Left hindlimb (tissue), 1 donor: ENCODE data around the gene GADD45B.
"Not testable (repeated sequence)": the region's sequence is repeated elsewhere in the genome, so short reads cannot be mapped to it uniquely, and the experiment has no call there.

ENCODE experiments used
- DNase-seq: peaks from one replicate; pipeline ENCODE4 v3.0.0-alpha.2; 2018

GADD45B gene

DNA sequence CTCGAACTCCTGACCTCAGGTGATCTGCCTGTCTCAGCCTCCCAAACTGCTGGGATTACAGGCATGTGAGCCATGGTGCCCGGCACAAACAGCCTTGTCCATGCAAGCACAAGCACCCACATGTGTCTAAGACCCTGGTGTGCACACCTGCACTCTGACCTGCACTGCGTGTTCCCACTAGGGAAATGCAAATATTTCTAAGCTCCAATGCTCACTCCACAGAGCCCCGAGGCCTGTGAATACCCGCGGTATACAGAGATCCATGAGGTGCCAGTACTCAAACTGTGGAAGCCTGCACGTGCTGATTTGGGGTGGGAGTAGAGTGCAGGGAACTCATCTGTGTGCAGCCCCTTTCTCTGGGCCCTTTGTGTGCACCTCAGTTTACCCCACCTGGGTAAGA, 14.7 kb downstream of the GADD45B start:
- no peak for DNase-seq

DNA sequence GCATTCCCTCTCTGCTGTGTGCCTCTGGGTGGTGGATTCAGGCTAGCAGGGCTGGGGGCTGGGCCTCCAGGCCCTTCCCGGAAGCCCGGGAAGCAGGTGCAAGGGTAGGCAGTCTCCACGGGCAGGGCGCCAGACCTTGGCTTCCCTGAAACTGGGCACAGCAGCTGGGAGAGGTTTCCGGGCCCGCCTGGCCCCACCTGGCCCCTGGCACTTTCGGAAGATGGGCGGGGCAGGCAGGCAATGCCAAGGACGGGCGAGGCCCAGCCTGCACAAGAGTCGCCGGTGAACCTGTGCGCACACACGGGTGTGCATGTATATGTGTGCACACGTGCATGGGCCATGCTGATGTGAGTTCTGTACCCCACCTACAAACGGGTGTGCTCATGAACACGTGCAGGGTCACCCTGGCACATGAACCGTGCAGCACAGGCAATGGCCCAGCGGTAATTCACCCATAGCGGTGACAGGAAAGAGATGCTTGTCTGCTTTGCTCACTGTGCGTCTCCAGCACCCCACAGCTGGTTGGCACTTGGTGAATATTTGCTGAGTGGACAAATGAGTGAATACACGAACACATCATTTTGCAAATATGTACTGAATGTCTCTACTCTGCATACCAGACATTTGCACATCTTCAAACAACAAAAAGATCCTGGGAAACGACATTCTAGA, 15.3 kb downstream of the GADD45B start:
- peak; percentile 56 for DNase-seq

DNA sequence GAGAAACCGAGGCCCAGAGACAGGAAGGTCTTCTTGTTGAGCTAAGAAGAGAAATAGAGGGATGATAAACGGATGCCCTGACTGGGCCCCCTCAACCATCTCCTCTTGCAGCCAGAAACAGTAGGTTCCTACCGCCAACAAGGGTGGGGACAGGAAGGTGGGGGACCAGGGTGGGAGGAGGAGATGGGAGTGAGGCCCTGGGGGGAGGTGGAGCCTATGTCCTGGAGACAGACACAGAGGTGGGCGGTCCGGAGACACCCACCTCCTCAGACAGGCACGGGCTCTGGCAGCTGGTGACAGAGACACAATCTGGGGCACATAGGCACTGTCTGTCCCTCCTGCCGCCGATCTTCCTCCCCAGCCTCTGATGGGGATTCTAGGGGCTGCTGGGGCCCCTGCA, 16.9 kb downstream of the GADD45B start:
- no peak for DNase-seq

DNA sequence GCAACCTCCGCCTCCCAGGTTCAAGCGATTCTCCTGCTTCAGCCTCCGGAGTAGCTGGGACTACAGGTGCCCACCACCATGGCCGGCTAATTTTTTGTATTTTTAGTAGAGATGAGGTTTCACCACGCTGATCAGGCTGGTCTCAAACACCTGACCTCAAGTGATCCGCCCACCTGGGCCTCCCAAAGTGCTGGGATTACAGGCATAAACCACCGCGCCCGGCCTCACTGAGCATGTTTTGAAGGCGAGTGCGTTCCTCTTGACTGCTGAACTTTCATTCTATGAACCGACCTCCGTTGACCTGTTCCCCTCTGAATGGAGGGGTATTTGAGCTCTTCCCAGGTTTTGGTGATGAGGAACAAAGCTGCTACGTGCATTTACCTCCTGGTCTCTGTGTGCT, 17.5 kb downstream of the GADD45B start:
- not testable (repeated sequence) for DNase-seq

DNA sequence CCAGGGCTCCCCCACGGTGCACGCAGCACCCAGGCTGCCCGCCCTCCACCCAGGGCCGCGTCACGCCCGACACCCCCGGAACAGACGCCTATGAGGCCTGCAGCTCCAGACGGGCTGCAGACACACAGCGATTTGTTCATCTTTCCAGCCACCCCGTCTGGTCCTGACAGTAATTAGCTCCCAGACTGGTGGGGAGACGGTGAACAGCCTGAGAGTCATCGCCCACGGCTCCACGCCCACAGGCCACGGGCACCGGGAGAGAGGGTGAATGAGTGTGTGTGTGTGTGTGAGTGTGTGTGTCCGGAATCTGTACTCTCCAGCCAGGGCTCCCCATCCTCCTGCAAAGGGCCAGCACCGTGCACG, 18.1 kb downstream of the GADD45B start:
- no peak for DNase-seq

DNA sequence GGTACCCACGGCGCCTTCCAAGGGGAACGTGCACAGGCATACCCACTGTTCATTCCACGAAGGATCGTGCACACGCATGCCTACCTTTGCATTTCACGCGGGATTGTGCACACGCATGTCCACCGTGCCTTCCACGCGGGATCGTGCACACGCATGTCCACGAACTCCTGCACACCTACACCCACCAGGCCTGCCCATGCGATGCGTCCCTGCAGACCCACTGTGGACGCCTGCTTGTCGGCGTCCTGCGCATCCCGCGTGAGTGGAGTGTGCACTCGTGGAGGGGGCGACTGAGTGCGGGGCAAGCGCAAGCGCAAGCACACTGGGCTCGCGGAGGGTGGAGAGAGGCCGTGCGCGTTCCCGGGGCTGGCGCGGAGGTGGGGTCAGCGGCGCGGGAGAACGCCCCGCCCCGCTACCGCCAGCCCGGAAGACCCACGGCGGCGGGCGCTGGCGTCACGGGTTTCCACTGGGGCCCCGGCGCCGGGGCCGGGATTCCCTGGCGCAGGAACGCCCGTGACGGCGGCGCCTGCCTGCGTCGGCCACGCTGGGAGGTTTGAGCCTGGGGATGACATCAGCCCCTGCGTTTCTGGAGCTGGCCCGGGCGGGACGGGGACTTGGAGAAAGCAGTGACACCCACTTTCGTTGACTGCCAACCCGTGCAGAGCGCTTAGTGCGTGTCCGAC, 18.7 kb downstream of the GADD45B start:
- DNase-seq, result peak; percentile 82

DNA sequence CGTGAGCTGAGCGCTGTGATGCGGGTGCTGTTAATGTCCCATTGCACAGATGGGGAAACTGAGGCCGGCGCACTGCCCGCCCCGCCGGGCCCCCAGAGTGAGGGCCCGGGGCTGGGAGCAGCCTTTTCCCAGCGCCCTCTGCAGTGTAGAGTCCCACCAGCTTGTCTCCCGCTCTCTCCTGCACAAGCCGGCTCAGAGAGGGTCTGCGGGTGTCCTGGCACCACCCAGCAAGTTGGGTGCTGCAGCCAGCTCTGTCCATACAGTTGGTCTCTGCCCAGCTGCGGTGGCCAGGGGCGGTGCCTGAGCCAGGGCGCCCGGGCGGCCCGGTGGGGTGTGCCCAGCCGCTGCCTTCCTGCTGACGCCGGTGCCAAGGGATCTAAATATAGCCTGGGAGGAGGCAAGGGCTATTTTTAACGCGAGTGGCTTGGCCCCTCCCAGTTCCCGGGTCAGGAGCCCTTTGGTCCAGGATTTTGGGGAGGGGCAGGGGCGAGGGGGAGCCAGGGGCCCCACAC, 19.3 kb downstream of the GADD45B start:
- DNase-seq, result peak; percentile 88

DNA sequence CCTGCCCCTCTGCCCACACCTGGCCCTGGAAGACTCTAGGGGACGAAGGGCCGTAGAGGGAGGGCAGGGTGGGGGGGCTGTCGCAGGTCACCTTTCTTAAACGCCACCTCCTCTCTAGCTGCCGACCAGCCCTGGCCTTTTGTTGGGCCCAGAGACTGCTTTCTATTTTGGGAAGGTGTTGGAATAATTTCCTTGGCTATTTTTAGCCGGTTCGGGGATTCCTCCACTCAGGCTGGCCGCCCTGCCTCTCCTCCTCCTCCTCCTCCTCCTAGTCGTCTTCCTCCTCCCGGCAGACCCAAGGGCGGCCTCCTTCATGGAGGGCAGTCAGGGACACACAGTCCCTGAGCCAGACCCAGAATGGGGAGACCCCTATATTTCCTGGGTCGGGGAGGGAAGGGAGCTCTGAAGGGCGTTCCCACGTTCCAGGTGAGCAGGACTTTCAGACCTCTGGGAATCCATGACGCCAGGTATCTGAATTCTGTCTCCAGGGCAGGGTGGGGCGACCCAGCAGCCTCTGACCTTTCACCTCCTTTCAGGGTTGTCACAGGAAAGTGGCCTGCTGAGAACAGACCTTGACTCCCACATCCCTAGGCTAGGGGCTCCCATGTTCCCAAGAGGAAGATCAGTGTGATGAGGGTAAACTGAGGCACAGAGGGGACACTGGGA, 19.9 kb downstream of the GADD45B start:
- no peak for DNase-seq

DNA sequence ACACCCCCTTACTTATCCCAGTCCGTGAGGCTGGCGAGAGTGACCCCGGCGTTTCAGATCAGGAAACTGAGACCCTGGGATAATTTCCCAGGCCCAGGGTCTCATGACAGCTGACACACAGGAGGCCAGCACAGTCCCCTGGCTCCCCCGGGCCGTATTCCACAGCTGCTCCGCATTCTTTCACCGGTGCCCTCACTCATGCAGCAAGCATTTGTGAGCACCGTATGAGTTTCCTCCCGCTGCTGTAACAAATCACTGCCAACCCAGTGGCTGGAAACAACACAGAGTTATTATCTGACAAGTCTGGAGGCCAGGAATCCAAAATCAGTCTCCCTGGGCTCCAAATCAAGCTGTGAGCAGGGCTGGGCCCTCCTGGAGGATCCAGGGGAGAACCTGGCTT, 21.3 kb downstream of the GADD45B start:
- DNase-seq, result no peak

DNA sequence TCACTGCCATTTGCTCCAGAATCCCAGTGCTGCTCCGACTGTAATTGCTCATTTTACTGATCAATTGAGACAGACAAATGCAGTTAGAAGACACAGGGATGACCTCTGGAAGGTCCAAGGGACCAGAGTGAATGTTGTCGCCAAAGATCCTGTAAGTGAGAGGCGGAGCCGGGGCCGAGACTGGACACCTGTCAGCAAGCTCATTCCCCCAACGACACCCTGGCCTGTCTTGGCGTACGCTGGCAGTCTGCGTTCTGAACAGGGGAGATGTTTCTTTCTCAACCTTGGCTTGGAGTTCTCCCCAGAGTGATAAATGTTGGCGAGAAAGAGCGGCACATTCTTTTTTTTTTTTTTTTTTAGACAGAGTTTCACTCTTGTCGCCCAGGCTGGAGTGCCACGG, 24.2 kb downstream of the GADD45B start:
- no peak for DNase-seq

DNA sequence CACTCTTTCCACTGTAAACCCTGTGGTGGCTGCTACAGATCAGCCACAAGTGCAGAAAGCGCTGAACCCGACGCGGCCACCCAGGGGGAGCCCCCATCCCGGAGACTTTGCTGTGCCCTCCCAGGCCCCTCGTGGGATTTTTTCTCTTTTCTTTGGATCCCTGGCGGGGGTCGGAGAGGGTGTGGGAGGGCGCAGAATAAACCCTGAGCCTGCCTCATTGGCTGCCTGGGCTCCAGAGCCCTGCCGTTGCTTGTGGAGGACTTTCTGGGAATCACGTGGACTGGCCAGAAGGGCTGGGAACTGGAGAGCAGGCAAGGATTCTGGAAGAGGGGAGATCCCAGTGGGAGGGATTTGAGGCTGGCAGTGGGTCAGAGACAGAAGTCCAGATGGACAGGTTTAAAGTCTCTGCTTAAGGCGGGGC, 24.9 kb downstream of the GADD45B start:
- DNase-seq, result peak; percentile 61

DNA sequence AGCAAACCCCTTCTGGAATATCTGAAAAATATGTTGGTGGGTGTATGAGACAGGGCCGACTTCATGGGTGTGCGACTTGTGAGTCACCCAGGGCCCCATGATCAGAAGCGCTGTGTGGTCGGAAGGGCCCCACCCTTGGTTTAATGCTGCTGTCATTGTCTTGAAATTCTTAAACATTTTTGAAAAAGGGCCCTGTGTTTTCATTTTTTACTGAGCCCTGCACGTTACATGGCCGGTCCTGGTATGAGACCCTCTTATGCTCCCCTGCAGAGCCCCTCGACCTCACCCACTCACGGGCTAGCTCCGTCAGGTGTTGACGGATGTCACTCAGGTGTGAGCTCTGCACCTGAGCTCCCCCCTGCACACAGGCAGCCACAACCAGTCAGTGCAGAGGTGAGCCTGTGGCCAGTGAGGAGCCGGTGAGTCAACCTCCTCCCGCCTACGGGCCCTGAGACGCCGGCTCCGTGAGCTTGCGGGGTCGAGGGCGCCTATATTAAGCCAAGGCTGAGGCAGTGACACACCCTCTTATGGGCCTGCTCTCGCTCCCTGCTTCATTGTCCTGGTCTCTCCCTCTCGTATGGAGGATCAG, 27.7 kb downstream of the GADD45B start:
- DNase-seq, result no peak

DNA sequence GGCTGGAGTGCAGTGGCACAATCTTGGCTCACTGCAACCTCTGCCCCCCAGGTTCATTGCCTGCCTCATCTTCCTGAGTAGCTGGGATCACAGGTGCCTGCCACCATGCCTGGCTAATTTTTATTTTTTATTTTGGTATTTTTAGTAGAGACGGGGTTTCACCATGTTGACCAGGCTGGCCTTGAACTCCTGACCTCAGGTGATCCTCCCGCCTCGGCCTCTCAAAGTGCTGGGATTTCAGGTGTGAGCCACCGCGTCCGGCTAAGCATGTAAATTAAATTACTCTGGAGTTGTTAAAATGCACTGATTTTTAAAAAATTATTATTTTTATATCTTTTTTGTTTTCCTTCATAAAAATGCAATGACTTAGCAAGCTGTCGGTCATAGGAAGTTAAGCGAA, 30.7 kb downstream of the GADD45B start:
- DNase-seq, result not testable (repeated sequence)

DNA sequence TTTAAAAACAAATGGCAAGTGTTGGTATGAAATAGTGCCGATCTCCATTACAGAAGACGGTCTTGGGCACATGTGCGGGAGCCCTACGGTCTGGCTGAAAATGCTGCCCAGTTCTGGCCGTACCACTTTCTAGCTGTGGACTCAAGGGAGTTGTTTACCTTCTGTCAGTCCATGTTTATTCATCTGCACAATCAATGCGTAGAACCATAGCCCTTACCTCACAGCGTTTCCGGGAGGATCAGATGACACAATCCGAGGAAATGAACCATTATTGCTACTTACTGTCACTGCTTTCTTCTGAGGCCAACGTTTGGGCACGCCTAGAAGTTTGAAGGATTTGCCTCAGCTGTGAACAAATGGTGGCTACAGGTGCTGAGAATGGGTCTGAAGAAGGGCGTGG, 31.2 kb downstream of the GADD45B start:
- no peak for DNase-seq

DNA sequence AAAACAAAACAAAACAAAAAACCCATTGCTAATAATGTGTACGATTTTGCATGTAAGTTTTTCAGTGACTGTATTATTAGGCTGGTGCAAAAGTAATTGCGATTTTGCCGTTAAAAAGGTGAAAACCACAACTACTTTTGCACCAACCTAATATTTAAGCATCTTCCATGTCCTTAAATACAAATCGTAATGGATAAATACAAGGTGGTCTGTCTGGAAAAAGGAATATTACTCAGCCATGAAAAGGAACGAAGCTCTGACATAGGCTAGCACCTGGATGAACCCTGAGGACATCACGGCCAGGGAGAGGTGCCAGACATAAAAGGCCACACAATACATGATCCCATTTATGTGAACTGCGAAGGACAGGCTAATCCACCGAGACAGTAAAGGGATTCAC, 33.2 kb downstream of the GADD45B start:
- DNase-seq, result no peak

DNA sequence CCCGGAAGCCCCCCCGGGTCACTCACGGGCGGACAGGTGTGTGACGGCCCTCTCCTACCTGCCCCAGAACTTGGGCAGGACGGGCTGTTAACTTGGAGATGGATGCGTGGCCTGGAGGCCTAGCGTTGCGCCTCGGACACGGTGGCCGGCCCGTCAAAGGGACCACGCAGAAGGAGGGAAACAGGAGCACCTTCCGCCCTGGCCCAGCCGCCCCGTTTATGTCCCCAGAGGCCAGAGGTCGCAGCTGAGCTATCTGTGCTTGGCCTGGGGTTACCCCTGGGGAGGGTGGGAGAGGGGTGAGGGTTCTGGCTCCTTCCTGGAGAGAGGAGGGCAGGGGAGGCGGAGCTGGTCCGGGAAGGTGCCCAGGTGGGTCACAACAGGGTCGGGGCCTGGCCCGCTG, 35.6 kb downstream of the GADD45B start:
- no peak for DNase-seq

DNA sequence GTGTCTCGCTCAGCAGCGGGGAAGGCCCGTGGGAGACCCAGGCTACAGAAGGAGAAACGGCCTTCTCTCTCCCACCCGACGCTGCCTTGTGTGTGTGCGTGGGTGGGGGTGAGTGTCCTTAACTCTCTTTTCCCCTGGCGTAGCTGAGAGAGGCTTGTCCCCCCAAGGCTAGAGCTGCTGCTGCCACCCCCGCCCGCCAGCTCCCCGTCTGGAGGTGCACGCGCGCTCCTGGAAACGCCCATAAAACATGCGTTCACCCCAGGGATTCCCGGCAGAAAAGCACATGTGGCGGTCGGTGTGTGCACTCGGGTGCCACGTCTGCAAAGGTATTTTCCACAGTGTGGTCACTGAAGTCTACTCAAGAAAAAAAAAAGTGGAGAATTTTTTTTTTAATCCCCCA, 36.1 kb downstream of the GADD45B start:
- no peak for DNase-seq

DNA sequence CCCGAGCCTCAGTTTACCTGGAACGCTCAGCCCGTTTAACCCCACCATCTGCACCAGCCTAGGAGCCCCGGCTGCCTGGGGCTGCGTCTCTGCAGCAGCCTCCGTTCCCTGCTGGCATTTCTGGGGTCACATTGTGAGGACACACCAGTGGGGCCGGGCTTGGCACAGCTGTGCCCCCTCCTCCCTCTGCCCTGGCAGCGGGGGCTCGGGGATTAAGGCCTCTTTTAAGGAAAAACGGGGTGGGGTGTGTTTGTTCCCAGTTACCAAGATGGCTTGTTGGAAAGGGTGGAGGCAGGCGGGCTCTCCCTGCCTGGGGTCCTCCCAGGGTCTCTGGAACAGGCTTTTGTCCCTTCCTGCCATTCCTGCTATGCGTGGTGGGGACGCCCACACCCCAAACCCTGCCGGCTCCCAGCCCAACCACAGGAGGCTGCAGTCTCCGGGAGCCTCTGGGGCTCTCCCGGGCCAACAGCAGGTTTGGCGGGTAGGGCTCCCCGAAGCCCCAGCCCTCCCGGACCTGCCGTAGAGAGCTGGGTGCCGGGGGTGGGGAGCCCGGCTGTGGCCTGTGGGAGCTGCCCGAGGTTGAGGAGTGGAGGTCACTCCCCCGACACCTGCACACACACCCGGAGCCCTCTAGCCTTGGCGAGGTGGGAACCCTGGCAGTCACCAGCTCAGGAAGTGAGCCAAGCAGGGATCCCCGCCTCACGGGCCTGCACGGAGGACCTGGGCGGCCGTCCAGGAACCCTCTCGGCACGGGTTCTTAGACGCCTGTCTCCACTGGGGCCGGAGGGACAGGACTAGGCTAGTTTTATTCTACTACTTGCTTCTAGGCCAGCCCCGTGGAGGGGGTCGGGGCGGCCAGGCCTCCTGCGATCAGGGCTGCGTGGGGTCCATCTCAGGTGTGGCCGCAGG, 36.9 kb downstream of the GADD45B start:
- no peak for DNase-seq

DNA sequence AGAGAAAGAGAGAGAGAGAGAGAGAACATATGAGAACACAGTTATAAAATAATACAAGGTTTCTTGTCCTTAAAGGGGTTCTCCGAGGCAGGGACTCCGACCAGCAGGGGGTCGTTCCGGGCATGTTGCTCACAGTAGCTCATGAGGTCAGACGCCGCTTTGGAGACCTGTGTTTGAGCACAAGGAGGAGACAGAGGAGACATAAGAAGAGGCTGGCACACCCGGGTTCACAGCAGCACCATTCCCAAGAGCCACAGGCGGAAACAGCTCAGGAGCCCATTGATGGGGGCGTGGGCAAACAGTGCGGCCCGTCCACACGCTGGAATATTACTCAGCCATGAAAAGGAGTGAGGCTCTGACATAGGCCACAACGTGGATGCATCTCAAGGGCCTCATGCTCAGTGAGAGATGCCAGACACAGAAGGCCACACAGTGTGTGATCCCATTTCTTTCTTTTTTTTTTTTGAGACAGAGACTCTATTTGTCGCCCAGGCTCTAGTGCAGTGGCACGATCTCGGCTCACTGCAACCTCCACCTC, 39.1 kb downstream of the GADD45B start:
- DNase-seq, result no peak

DNA sequence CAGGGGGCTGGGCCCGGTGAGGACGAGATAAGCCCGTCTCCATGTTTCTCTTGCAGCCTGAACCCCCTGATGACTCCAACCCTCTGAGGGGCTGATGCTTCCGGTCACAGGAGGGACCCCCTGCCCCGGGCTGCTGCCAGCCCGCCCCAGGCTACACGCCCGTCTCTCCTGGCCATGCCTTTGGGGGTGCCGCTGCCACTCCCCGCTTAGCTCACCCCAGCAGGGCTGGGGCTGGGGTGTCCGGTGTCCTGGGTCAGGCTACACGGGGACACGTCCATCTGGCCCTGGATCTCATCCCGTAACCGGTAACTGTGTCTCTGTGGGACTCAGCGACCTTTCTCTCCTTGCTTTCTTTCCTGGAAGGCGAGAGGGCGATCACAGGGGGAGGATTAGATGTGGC, 40.8 kb downstream of the GADD45B start:
- no peak for DNase-seq

DNA sequence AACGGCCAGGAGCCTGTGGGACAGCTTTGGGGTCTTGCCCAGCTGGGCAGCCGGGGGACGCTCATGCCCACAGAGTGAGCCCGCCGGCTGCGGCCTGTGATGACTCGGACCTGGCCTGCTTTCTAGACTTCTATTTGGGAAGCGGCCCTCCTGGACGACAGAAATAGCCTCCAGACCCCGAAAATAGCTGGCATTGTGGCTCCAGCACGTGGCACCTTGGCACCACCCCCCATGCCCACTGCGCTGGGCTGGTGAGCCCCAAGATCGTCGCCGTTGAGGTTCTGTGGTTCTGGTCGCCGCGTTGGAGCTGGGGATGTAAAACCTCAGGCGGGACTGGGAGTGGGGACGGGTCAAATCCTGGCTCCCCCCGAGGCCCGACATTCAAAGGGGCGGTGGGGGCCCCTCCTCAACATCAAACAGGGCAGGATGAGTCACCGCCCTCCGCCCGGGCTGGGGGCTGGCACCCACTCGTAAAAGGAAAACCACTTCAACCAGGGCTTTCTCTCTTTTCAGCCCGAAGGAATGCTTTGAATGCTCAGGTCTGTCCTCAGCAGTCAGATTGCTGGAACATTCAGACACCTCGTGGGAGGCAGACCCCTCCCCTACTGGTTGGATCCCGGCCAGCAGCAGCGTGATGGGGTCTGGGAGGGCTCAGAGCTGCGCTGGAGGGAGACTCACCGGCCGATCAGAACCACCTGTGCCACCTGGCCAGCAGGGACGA, 42.1 kb downstream of the GADD45B start:
- DNase-seq, result no peak

DNA sequence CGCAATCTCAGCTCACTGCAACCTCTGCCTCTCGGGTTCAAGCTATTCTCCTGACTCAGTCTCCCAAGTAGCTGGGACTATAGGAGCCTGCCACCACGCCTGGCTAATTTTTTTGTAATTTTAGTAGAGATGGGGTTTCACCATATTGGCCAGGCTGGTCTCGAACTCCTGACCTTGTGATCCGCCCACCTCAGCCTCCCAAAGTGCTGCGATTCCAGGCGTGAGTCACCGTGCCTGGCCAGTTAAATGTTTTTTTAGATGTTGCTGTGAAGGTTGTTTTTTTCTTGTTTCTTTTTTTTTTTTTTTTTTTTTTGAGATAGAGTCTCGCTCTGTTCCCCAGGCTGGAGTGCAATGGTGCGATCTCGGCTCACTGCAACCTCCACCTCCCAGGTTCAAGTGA, 42.9 kb downstream of the GADD45B start:
- not testable (repeated sequence) for DNase-seq
